Spleen (tissue), 11 donors: ENCODE results near the gene CLCNKA. TPM values are rescaled to one million over a fixed set of nuclear protein-coding genes. Genes with fewer than 3 reads are reported as not detected.
A peak's percentile ranks its signal among the peaks of the same experiment; 100 is the strongest.

Experiments
- DNase-seq: peaks from one replicate; pipeline ENCODE4 v3.0.0-alpha.2; 2020
- H3K27ac ChIP-seq, 8 donors: fragments of 200-600 bp; sonication (generic) in 7 of 8; 1 replicate in 4 of 8; 2 replicates in 4 of 8; pipeline versions ENCODE4 v1.5.0 to v1.8.0; 2016 to 2021; ENCODE audit warnings: inconsistent platforms in 4 of 8, mild to moderate bottlenecking in 4 of 8, moderate library complexity in 1 of 8
- H3K27me3 ChIP-seq, 7 donors: fragments of 200-600 bp; sonication (generic) in 6 of 7; replicated peaks in 1 of 7; 1 replicate in 4 of 7; 2 replicates in 3 of 7; pipeline versions ENCODE4 v1.5.0 to v1.8.0; 2016 to 2021; ENCODE audit warnings: inconsistent platforms in 3 of 7, mild to moderate bottlenecking in 1 of 7
- H3K36me3 ChIP-seq, 6 donors: fragments of 200-600 bp; sonication (generic) in 5 of 6; 1 replicate in 4 of 6; 2 replicates in 2 of 6; pipeline versions ENCODE4 v1.5.0 to v1.8.0; 2016 to 2021; ENCODE audit warnings: inconsistent platforms in 2 of 6
- H3K4me1 ChIP-seq, 6 donors: fragments of 200-600 bp; sonication (generic) in 5 of 6; 1 replicate in 3 of 6; 2 replicates in 3 of 6; pipeline versions ENCODE4 v1.5.0 to v1.8.0; 2016 to 2021; ENCODE audit warnings: inconsistent platforms in 3 of 6
- H3K4me3 ChIP-seq, 8 donors: fragments of 200-600 bp; sonication (generic) in 7 of 8; 1 replicate in 4 of 8; 2 replicates in 4 of 8; pipeline versions ENCODE4 v1.5.0 to v1.8.0; 2016 to 2021; ENCODE audit warnings: inconsistent platforms in 4 of 8, mild to moderate bottlenecking in 4 of 8, moderate library complexity in 2 of 8
- H3K9me3 ChIP-seq, 8 donors: fragments of 200-600 bp; sonication (generic) in 7 of 8; 1 replicate in 4 of 8; 2 replicates in 4 of 8; pipeline versions ENCODE4 v1.5.0 to v1.8.0; 2016 to 2021; ENCODE audit warnings: inconsistent platforms in 4 of 8
- CTCF ChIP-seq, 11 experiments: fragments of 200-600 bp in 7 of 11; fragments of 450-650 bp in 4 of 11; sonication (generic) in 4 of 11; IDR thresholded peaks in 8 of 11; conservative IDR thresholded peaks in 3 of 11; 1 replicate in 7 of 11; 2 replicates in 4 of 11; pipeline versions ENCODE4 v1.4.0 to v1.8.0; 2016 to 2021; ENCODE audit warnings: antibody characterized with exemption in 11 of 11, inconsistent platforms in 4 of 11, mild to moderate bottlenecking in 1 of 11
- POLR2A ChIP-seq, 3 donors: fragments of 450-650 bp; IDR thresholded peaks; one replicate each; pipeline ENCODE4 v1.5.1; 2017; ENCODE audit warnings: antibody characterized with exemption in 3 of 3, mild to moderate bottlenecking in 1 of 3
- POLR2AphosphoS5 ChIP-seq, 3 donors: sonication (generic); formaldehyde crosslinking; IDR thresholded peaks; one replicate each; pipeline ENCODE4 v1.5.1; 2017; ENCODE audit warnings: antibody characterized with exemption in 3 of 3
- WGBS, 5 donors: extraction: QIAGEN DNeasy Blood & Tissue Kit in 3 of 5; methylation state at CpG; one replicate each; pipeline versions ENCODE4 v1.1.5 to v1.1.7; 2013 to 2018; 5-methylcytosine and 5-hydroxymethylcytosine counted together
- intact Hi-C: fragments of 100-400 bp; cut with DNase I; formaldehyde crosslinking; loops from one replicate; pipeline ENCODE4 v1.15.0; 2023; ENCODE audit warnings: low total_unique reads
- polyA plus RNA-seq, 3 donors: library from polyadenylated mRNA; stranded (reverse); fragments of 200-250 nt; gene quantifications; one replicate each; pipeline ENCODE4 v1.2.1, GENCODE V29; 2013
- total RNA-seq, 7 donors: library from RNA; depleted of rRNA in 3 of 7; stranded (reverse); fragments of >200 nt in 3 of 7; fragmentation: NEBNext Ultra II Directional in 4 of 7; extraction: Animal tissue kit (Norgen Biotek cat#: 25700) in 4 of 7; gene quantifications; one replicate each; pipeline versions ENCODE4 v1.1.0 to v1.2.1, GENCODE V29; 2016 to 2021
- donor health status: healthy with polysubstance abuse.
- donor health status: DM: no; HTN: no; CAD: no; lungs with moderate emphysema.
- donor health status: DM: no; HTN: no; CAD: no.
- donor health status: Bipolar disorder and iron deficiency.
- donor health status: healthy.
- donor health status: DM: no; HTN: no; CAD: no.
- donor health status: DM: yes; HTN: yes; CAD: no.

CLCNKA gene
- total and polyA plus RNA-seq, 10 donors, result 0.19 to 0.50 (median 0.30) TPM; not detected in 4

GRCh38 chr1:16015491-16015890 is 6.3 kb upstream of the CLCNKA start:
- Histone ChIP-seq H3K36me3 (no peaks in the 10 kb centered on the region), H3K4me3 (no peak overlapping the region), H3K27me3 (peaks cover 0 to 17% (median 0%) of the 10 kb centered on the region in 7 donors), H3K4me1 (peaks cover 12 to 59% (median 41%) of the 10 kb centered on the region in 6 donors), H3K9me3 (no peaks in the 10 kb centered on the region), H3K27ac (no peak overlapping the region)
- no peak for DNase-seq
- 88 to 97% (median 94%) methylated on average over 9 to 25 of the region's 25 CpGs for WGBS, 5 donors
- TF ChIP-seq POLR2AphosphoS5 (IDR thresholded peaks at IDR 0.05) (no peak), CTCF (IDR thresholded peaks at IDR 0.05 in 8 of 11, conservative IDR thresholded peaks at IDR 0.05 in 3 of 11) (no peak), POLR2A (IDR thresholded peaks at IDR 0.05) (no peak)
- intact Hi-C loops, result no loop called here

GRCh38 chr1:16015960-16016901 is 5.6 kb upstream of the CLCNKA start:
- Histone ChIP-seq H3K4me1 (peaks cover 12 to 59% (median 41%) of the 10 kb centered on the region in 6 donors), H3K27me3 (peaks cover 0 to 17% (median 0%) of the 10 kb centered on the region in 7 donors), H3K36me3 (no peaks in the 10 kb centered on the region), H3K4me3 (no peak overlapping the region), H3K9me3 (no peaks in the 10 kb centered on the region), H3K27ac (no peak overlapping the region)
- no peak for TF ChIP-seq CTCF (IDR thresholded peaks at IDR 0.05 in 8 of 11, conservative IDR thresholded peaks at IDR 0.05 in 3 of 11)
- no peak for TF ChIP-seq POLR2AphosphoS5 (IDR thresholded peaks at IDR 0.05)
- TF ChIP-seq POLR2A (IDR thresholded peaks at IDR 0.05), result no peak
- WGBS, 5 donors, result 64 to 88% (median 82%) methylated on average over 15 to 23 of the region's 23 CpGs
- intact Hi-C loops, result no loop called here
- no peak for DNase-seq

- WGBS, 5 donors, result 85 to 89% (median 88%) methylated on average over 8 to 10 of the region's 10 CpGs
- H3K36me3 ChIP-seq, result no peaks in the 10 kb centered on the region
- H3K9me3 ChIP-seq, result no peaks in the 10 kb centered on the region
- no peak overlapping the region for H3K4me3 ChIP-seq
- no peak for DNase-seq
- intact Hi-C loops, result no loop called here
- peak overlapping the region in 6 of 8 donors; percentile 55 to 78 (median 68) for H3K27ac ChIP-seq
- peaks cover 0 to 14% (median 0%) of the 10 kb centered on the region in 7 donors for H3K27me3 ChIP-seq
- peaks cover 12 to 56% (median 40%) of the 10 kb centered on the region in 6 donors for H3K4me1 ChIP-seq
- TF ChIP-seq CTCF (IDR thresholded peaks at IDR 0.05 in 8 of 11, conservative IDR thresholded peaks at IDR 0.05 in 3 of 11) (no peak), POLR2AphosphoS5 (IDR thresholded peaks at IDR 0.05) (no peak), POLR2A (IDR thresholded peaks at IDR 0.05) (no peak)
These were observed 4.8 kb upstream of the CLCNKA start for GRCh38 chr1:16017076-16017460.
